Measurements from ENCODE around the gene NRXN3.

GRCh38 chr14:78327426-78328221 is 157.5 kb downstream of the NRXN3 start:
- TF ChIP-seq, protein P1, sequence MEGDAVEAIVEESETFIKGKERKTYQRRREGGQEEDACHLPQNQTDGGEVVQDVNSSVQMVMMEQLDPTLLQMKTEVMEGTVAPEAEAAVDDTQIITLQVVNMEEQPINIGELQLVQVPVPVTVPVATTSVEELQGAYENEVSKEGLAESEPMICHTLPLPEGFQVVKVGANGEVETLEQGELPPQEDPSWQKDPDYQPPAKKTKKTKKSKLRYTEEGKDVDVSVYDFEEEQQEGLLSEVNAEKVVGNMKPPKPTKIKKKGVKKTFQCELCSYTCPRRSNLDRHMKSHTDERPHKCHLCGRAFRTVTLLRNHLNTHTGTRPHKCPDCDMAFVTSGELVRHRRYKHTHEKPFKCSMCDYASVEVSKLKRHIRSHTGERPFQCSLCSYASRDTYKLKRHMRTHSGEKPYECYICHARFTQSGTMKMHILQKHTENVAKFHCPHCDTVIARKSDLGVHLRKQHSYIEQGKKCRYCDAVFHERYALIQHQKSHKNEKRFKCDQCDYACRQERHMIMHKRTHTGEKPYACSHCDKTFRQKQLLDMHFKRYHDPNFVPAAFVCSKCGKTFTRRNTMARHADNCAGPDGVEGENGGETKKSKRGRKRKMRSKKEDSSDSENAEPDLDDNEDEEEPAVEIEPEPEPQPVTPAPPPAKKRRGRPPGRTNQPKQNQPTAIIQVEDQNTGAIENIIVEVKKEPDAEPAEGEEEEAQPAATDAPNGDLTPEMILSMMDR (IDR thresholded peaks at IDR 0.05; ENCODE audit: poor library complexity, severe bottlenecking): no peak
- no peak for TF ChIP-seq RAD21 (conservative IDR thresholded peaks at IDR 0.05)
